HUES48 (cell line): ENCODE measurements around the gene TNNI3.
A peak's percentile ranks its signal among the peaks of the same experiment; 100 is the strongest.

Source experiments
- H3K27ac ChIP-seq: one replicate; pipeline ENCODE4 v1.7.0; 2013; ENCODE audit warnings: low read depth, low read length, inconsistent platforms
- H3K27me3 ChIP-seq: 2 replicates; pipeline ENCODE4 v1.6.1; 2013; ENCODE audit warnings: mild to moderate bottlenecking, low read length; ENCODE audit not compliant: control insufficient read depth, insufficient read depth
- H3K36me3 ChIP-seq: 2 replicates; pipeline ENCODE4 v1.6.1; 2013; ENCODE audit warnings: low read length; ENCODE audit not compliant: control insufficient read depth, insufficient read depth
- H3K4me1 ChIP-seq: 2 replicates; pipeline ENCODE4 v1.6.1; 2013; ENCODE audit warnings: mild to moderate bottlenecking, low read length; ENCODE audit not compliant: control insufficient read depth, insufficient read depth
- H3K4me3 ChIP-seq: 2 replicates; pipeline ENCODE4 v1.5.1; 2013; ENCODE audit warnings: mild to moderate bottlenecking, low read depth, low read length
- H3K9ac ChIP-seq: 2 replicates; pipeline ENCODE4 v1.6.1; 2013; ENCODE audit warnings: mild to moderate bottlenecking, low read depth, low read length, moderate library complexity
- H3K9me3 ChIP-seq: 2 replicates; pipeline ENCODE4 v1.6.1; 2013; ENCODE audit warnings: low read length; ENCODE audit not compliant: control insufficient read depth, insufficient read depth

Gene TNNI3

DNA sequence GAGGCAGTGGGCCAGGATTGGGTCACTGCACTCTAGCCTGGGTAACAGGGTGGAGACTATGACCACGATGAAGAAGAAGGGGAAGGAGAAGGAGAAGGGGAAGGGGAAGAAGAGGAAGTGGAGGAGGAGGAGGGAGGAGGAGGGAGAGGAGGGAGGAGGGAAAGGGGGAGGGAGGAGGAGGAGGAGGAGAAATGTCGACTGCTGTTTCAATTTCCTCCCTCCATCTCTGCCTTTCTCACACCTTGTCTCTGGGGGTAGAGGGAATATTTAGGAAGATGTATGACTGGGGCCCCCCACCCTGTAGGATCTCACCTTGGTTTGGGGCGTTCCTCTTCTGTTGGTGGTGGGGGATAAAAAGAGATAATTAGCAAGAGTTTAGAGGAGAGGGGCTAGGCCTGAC is 12.3 kb downstream of the TNNI3 start:
- Histone ChIP-seq H3K36me3 (no peaks in the 10 kb centered on the region), H3K9me3 (no peaks in the 10 kb centered on the region), H3K27ac (no peak overlapping the region), H3K4me1 (peaks cover 20% of the 10 kb centered on the region), H3K4me3 (no peak overlapping the region; the same call in 1 of the 2 replicates), H3K9ac (no peak overlapping the region), H3K27me3 (no peaks in the 10 kb centered on the region)

DNA sequence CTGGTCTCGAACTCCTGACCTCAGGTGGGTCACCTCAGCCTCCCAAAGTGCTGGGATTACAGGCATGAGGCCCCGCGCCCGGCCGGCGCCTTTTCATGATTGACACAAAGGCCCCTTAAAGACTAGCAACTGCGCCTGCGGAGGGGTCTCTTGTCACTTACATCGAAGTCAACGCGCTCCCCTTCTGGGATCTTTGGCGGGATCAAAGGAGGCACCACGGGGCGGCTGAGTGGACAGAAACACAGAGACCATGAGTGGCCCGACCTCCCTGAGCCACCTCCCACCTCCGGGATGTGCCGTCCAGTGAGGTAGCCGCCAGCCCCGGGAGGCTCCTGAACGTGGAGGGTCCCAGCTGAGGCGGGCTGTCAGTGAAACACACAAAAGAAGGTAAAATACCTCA is 15.8 kb downstream of the TNNI3 start:
- H3K27ac ChIP-seq, result no peak overlapping the region

GRCh38 chr19:55137915-55138314 is 19.6 kb downstream of the TNNI3 start:
- H3K27ac ChIP-seq, result no peak overlapping the region

More for the DNA sequence above, 15.8 kb downstream of the TNNI3 start:
- no peak overlapping the region for H3K9ac ChIP-seq
- H3K27me3 ChIP-seq, result no peaks in the 10 kb centered on the region
- peaks cover 4% of the 10 kb centered on the region; the same call in 1 of the 2 replicates for H3K36me3 ChIP-seq
- 0 out of 2 replicates have a peak overlapping the region, but pooled peaks have one; percentile 20 for H3K4me3 ChIP-seq
- H3K4me1 ChIP-seq, result 0 out of 2 replicates have a peak, but pooled peaks cover 4% of the 10 kb centered on the region
- no peaks in the 10 kb centered on the region for H3K9me3 ChIP-seq

DNA sequence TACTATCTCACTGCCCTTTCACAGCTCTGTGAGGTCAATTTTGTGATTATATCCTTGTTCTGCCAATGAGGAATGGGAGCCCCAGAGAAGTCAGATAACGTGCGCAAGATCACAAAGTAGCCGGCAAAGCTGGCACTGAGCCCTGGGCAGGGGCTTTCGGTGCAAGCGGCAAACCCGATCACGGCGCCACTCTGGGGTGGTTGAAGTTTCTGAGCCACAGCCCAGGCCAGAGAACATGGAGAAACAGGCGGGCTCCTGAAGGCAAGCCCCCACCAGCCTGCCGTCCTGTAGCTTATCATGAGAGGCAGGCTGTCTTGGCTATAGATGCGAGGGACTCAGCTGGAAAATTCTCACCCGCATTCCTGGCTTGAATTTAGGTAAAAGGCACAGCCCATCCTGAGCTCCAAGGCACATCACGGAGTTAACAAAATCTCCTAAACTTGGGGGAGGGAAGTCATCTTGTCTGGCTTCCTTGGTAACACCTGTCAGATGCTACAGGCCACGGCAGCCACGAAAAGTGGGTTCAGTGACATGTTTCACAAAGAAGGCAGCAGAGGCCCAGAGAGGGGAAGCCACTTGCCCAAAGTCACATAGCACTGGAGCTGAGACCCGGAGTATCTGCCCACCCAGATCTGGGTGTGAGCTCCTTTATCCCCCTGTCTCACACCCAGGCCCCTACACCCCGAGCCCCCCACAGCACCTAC is 21.0 kb downstream of the TNNI3 start:
- Histone ChIP-seq H3K27ac (no peak overlapping the region), H3K4me3 (no peak overlapping the region), H3K4me1 (0 out of 2 replicates have a peak, but pooled peaks cover 4% of the 10 kb centered on the region), H3K36me3 (peaks cover 20% of the 10 kb centered on the region; the same call in 1 of the 2 replicates), H3K9ac (no peak overlapping the region), H3K9me3 (no peaks in the 10 kb centered on the region), H3K27me3 (no peaks in the 10 kb centered on the region)

More at GRCh38 chr19:55137915-55138314, 19.6 kb downstream of the TNNI3 start:
- no peaks in the 10 kb centered on the region for H3K27me3 ChIP-seq
- no peaks in the 10 kb centered on the region for H3K9me3 ChIP-seq
- no peak overlapping the region for H3K9ac ChIP-seq
- H3K4me3 ChIP-seq, result no peak overlapping the region
- peaks cover 17% of the 10 kb centered on the region; the same call in 1 of the 2 replicates for H3K36me3 ChIP-seq
- 0 out of 2 replicates have a peak, but pooled peaks cover 4% of the 10 kb centered on the region for H3K4me1 ChIP-seq

- no peak overlapping the region for H3K4me3 ChIP-seq
- no peak overlapping the region for H3K9ac ChIP-seq
- peaks cover under 1% of the 10 kb centered on the region; the same call in 1 of the 2 replicates for H3K4me1 ChIP-seq
- H3K36me3 ChIP-seq, result peaks cover 20% of the 10 kb centered on the region; the same call in 1 of the 2 replicates
- no peak overlapping the region for H3K27ac ChIP-seq
- no peaks in the 10 kb centered on the region for H3K9me3 ChIP-seq
- H3K27me3 ChIP-seq, result no peaks in the 10 kb centered on the region
Observed at GRCh38 chr19:55134736-55135135, 22.8 kb downstream of the TNNI3 start.

- peaks cover 4% of the 10 kb centered on the region; the same call in 1 of the 2 replicates for H3K4me1 ChIP-seq
- H3K27ac ChIP-seq, result no peak overlapping the region
- no peaks in the 10 kb centered on the region for H3K27me3 ChIP-seq
- no peak overlapping the region for H3K4me3 ChIP-seq
- no peaks in the 10 kb centered on the region for H3K9me3 ChIP-seq
- no peak overlapping the region for H3K9ac ChIP-seq
- peaks cover 17% of the 10 kb centered on the region; the same call in 1 of the 2 replicates for H3K36me3 ChIP-seq
Observed at GRCh38 chr19:55133639-55134444, 23.7 kb downstream of the TNNI3 start.

DNA sequence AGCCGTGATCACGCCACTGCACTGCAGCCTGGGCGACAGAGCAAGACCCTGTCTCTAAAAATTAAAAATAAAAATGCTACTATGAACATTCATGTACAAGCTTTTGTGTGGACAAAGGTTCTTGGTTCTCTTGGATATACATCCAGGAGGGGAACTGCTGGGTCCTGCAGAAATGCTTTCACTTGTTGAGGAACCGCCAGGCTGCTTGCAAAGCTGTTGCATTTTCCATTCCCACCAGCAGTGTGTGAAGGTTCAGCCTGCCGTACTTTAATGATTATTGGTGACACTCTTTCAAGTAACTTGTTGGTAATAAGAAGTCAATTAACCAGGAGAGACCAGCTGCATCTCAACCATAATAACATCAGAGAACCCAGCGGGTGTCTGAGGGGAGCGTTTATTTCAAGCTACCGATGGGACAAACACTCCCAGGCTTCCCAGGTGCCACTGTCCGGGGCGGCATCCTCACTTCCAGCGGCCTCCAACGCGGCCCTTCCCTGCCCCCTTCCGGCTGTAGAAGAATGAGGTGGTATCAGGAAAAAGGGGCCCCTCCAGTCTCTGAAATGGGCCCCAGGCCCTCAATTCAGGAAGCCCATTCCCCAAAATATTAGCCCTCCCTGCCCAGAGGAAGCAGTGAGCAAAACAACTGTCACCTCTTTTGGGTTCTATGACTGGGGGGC is 24.9 kb downstream of the TNNI3 start:
- Histone ChIP-seq H3K9me3 (no peaks in the 10 kb centered on the region), H3K27ac (no peak overlapping the region), H3K9ac (no peak overlapping the region), H3K27me3 (no peaks in the 10 kb centered on the region), H3K4me3 (no peak overlapping the region), H3K36me3 (peaks cover 17% of the 10 kb centered on the region; the same call in 1 of the 2 replicates), H3K4me1 (peaks cover 4% of the 10 kb centered on the region; the same call in 1 of the 2 replicates)

- no peak overlapping the region for H3K27ac ChIP-seq
- H3K36me3 ChIP-seq, result peaks cover 13% of the 10 kb centered on the region; the same call in 1 of the 2 replicates
- H3K27me3 ChIP-seq, result no peaks in the 10 kb centered on the region
- no peaks in the 10 kb centered on the region for H3K9me3 ChIP-seq
- H3K4me1 ChIP-seq, result peaks cover 4% of the 10 kb centered on the region; the same call in 1 of the 2 replicates
- no peak overlapping the region for H3K4me3 ChIP-seq
- no peak overlapping the region for H3K9ac ChIP-seq
Observed at GRCh38 chr19:55131421-55131820, 26.1 kb downstream of the TNNI3 start.

- H3K9ac ChIP-seq, result 0 out of 2 replicates have a peak overlapping the region, but pooled peaks have one; percentile 23
- 0 out of 2 replicates have a peak, but pooled peaks cover 6% of the 10 kb centered on the region for H3K4me1 ChIP-seq
- H3K27me3 ChIP-seq, result no peaks in the 10 kb centered on the region
- no peaks in the 10 kb centered on the region for H3K36me3 ChIP-seq
- peak overlapping the region; percentile 74 for H3K4me3 ChIP-seq
- H3K9me3 ChIP-seq, result no peaks in the 10 kb centered on the region
- no peak overlapping the region for H3K27ac ChIP-seq
Observed at GRCh38 chr19:55119053-55119452, 38.5 kb downstream of the TNNI3 start.

DNA sequence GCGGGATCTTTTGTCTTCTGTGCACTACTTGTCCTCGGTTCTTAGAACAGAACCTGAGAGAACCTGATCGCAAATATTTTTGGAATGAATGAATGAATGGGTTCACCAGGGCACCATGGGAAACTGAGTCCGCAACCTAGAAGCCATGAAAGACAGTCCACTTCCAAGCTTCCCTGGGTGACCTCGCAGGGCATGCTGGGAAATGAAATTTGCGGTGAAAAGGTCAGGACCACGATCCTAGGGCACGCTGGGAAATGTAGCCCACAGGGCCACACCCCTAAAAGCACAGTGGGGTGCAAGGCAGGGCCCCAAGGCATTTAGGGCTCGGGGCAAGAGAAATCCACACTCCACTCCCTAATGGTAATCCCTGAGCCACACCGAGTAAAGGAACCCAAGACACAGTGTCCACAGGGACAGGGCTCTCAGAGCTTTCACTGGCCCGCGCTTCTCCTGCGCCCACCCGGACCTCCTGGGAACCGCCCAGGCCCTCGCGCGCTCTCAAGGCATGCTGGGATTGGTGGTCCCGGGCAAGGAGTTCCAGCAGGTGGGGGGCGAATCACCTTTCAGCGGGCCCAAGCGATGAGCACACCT is 39.0 kb downstream of the TNNI3 start:
- peaks cover 6% of the 10 kb centered on the region; the same call in 1 of the 2 replicates for H3K4me1 ChIP-seq
- H3K4me3 ChIP-seq, result peak overlapping the region; percentile 74
- H3K27me3 ChIP-seq, result no peaks in the 10 kb centered on the region
- H3K27ac ChIP-seq, result no peak overlapping the region
- no peaks in the 10 kb centered on the region for H3K9me3 ChIP-seq
- peak overlapping the region; percentile 36 for H3K9ac ChIP-seq
- H3K36me3 ChIP-seq, result no peaks in the 10 kb centered on the region
